Cardiac septum (tissue), 1 donor: ENCODE results near the gene NSUN2. TPM values are rescaled to one million over a fixed set of nuclear protein-coding genes. Genes with fewer than 3 reads are reported as not detected.
"Not testable (repeated sequence)": the region's sequence is repeated elsewhere in the genome, so short reads cannot be mapped to it uniquely, and the experiment has no call there.

Experiments used
- DNase-seq: peaks from one replicate; pipeline ENCODE4 v3.0.0-alpha.2; 2020; ENCODE audit warnings: low spot score
- intact Hi-C: fragments of 100-400 bp; cut with DNase I; formaldehyde crosslinking; loops from one replicate; pipeline ENCODE4 v1.14.0; 2022
- total RNA-seq: library from RNA; stranded (reverse); fragmentation: NEBNext Ultra II Directional; extraction: Animal tissue kit (Norgen Biotek cat#: 25700); gene quantifications from one replicate; pipeline ENCODE4 v1.2.1, GENCODE V29; 2021
- donor health status: DM: no; HTN: no; CAD: no.

The NSUN2 gene
- total RNA-seq, 1 donor from 2014 or later: 39.9 TPM

GRCh38 chr5:6572086-6572824 lies 60.6 kb downstream of the NSUN2 start:
- intact Hi-C loops: no loop called here
- peak; percentile 49 for DNase-seq

- DNase-seq, intact Hi-C loops: not testable (repeated sequence)
Measured at GRCh38 chr5:6571607-6572006, 61.2 kb downstream of the NSUN2 start.

- intact Hi-C loops: no loop called here
- DNase-seq: no peak
Measured at GRCh38 chr5:6570530-6570929, 62.3 kb downstream of the NSUN2 start.

GRCh38 chr5:6568889-6569288 lies 64.0 kb downstream of the NSUN2 start:
- intact Hi-C loops: no loop called here
- DNase-seq: peak; percentile 27

- DNase-seq: no peak
- intact Hi-C loops: no loop called here
Measured at GRCh38 chr5:6568383-6568782, 64.5 kb downstream of the NSUN2 start.

GRCh38 chr5:6567835-6568234 lies 65.0 kb downstream of the NSUN2 start:
- DNase-seq: no peak
- intact Hi-C loops: no loop called here

- intact Hi-C loops: no loop called here
- DNase-seq: no peak
Measured at GRCh38 chr5:6567068-6567467, 65.8 kb downstream of the NSUN2 start.

- DNase-seq: no peak
- intact Hi-C loops: no loop called here
Measured at GRCh38 chr5:6565492-6565891, 67.4 kb downstream of the NSUN2 start.

GRCh38 chr5:6557807-6558575 lies 74.9 kb downstream of the NSUN2 start:
- no peak for DNase-seq
- intact Hi-C loops: no loop called here

- DNase-seq: no peak
- intact Hi-C loops: no loop called here
Measured at GRCh38 chr5:6556802-6557102, 76.1 kb downstream of the NSUN2 start.

GRCh38 chr5:6556089-6556801 lies 76.6 kb downstream of the NSUN2 start:
- no peak for DNase-seq
- intact Hi-C loops: no loop called here

- DNase-seq: no peak
- intact Hi-C loops: no loop called here
Measured at GRCh38 chr5:6554812-6555211, 78.0 kb downstream of the NSUN2 start.

GRCh38 chr5:6553972-6554371 lies 78.9 kb downstream of the NSUN2 start:
- intact Hi-C loops: no loop called here
- DNase-seq: no peak

- intact Hi-C loops: no loop called here
- DNase-seq: no peak
Measured at GRCh38 chr5:6552612-6553011, 80.2 kb downstream of the NSUN2 start.

GRCh38 chr5:6551955-6552313 lies 80.9 kb downstream of the NSUN2 start:
- intact Hi-C loops: no loop called here
- no peak for DNase-seq

GRCh38 chr5:6551287-6551954 lies 81.4 kb downstream of the NSUN2 start:
- intact Hi-C loops: no loop called here
- DNase-seq: no peak

- no peak for DNase-seq
- intact Hi-C loops: no loop called here
Measured at GRCh38 chr5:6550628-6551027, 82.2 kb downstream of the NSUN2 start.
